Measurements from ENCODE around the gene S100A14. TPM values are rescaled to one million over a fixed set of nuclear protein-coding genes. Genes with fewer than 3 reads are reported as not detected.

Gene S100A14
- total RNA-seq, 2 donors from 2014 or later, result 543 to 565 TPM

DNA sequence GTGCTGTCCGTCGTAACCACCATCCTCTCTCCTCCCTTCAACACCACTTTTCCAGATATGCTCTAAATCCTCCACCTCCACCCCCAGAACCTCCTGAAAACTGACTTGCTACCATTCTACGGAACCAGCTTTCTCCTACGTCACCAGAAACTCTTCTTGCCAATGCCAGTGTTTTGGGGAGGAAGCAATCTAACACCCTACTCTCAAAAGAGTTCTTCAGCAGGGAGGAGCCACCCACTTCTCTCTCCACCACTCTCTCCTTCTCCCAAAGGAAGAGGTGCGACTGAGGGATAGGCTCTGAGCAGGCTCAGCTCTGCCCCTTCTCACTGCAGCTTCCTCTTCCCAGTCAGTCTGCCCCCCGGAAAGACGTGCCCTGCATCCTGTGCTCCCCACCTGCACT is 44.4 kb downstream of the S100A14 start:
- H3K27ac ChIP-seq, result peak overlapping the region; percentile 23

DNA sequence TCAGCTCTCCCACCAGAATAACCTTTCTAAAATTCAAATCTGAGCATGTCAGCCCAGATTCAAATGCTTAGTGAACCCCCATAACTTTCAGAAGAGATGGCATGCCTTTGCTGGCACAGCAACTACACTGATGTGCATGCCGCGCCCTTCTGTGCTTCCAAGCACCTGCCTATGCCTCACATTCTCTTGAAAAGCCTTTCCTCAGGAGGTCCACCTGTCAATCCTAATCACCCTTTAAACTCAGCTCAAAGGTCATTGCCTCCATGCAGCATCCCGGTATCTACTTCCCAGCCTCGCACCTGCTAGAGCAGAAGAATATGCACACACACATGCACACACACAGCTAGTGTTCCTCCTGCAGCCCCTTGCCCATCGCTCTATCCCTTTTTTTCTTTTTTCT is 45.3 kb downstream of the S100A14 start:
- Histone ChIP-seq H3K27ac (no peak overlapping the region), H3K9ac (ENCODE audit: low read depth in 2 of 2, low read length in 2 of 2) (no peak overlapping the region), H3K36me3 (no peaks in the 10 kb centered on the region), H3K27me3 (no peaks in the 10 kb centered on the region), H3K4me1 (peaks cover 22% of the 10 kb centered on the region), H3K4me3 (no peak overlapping the region), H3K9me3 (no peaks in the 10 kb centered on the region)
- TF ChIP-seq, protein P1, sequence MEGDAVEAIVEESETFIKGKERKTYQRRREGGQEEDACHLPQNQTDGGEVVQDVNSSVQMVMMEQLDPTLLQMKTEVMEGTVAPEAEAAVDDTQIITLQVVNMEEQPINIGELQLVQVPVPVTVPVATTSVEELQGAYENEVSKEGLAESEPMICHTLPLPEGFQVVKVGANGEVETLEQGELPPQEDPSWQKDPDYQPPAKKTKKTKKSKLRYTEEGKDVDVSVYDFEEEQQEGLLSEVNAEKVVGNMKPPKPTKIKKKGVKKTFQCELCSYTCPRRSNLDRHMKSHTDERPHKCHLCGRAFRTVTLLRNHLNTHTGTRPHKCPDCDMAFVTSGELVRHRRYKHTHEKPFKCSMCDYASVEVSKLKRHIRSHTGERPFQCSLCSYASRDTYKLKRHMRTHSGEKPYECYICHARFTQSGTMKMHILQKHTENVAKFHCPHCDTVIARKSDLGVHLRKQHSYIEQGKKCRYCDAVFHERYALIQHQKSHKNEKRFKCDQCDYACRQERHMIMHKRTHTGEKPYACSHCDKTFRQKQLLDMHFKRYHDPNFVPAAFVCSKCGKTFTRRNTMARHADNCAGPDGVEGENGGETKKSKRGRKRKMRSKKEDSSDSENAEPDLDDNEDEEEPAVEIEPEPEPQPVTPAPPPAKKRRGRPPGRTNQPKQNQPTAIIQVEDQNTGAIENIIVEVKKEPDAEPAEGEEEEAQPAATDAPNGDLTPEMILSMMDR (IDR thresholded peaks at IDR 0.05), result no peak
- no peak for DNase-seq
- intact Hi-C loops (cut with DNase I), result loop anchor here (5.0 to 10.0 kb wide), 3 partner anchors 51 to 184 kb away; no protein-coding TSS in a partner anchor

More for the DNA sequence above, 44.4 kb downstream of the S100A14 start:
- Histone ChIP-seq H3K9ac (ENCODE audit: low read depth in 2 of 2, low read length in 2 of 2) (no peak overlapping the region), H3K4me3 (no peak overlapping the region), H3K9me3 (no peaks in the 10 kb centered on the region), H3K4me1 (peaks cover 16% of the 10 kb centered on the region), H3K36me3 (no peaks in the 10 kb centered on the region), H3K27me3 (no peaks in the 10 kb centered on the region)
- no peak for DNase-seq
- intact Hi-C loops (cut with DNase I), result loop anchor here (5.0 to 10.0 kb wide), 3 partner anchors 51 to 183 kb away; no protein-coding TSS in a partner anchor
- TF ChIP-seq, protein P1 (IDR thresholded peaks at IDR 0.05), result no peak

DNA sequence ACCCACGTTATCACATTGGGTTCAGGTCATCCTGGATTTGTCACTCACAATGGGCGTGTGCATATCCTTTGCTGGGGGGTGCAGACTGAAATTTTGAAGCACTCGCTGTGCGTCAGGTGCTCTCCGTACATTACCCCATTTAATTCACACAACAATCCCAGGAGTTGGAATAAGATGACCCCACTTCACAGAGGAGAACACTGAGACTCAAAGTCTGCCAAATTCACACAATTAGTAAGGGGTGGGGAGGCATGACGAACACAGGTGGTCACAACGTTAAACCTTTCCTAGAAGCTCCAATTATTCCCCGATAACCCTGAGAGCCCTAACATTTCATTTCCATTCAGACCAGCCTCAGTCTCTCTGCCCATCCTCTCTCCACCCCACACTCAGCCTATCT is 46.7 kb downstream of the S100A14 start:
- intact Hi-C loops (cut with DNase I), result loop anchor here (2.0 to 10.0 kb wide), 2 partner anchors 59 to 215 kb away; partner anchors contain the start of gene S100A9
- Histone ChIP-seq H3K9me3 (no peaks in the 10 kb centered on the region), H3K4me3 (no peak overlapping the region), H3K9ac (ENCODE audit: low read depth in 2 of 2, low read length in 2 of 2) (no peak overlapping the region), H3K4me1 (peaks cover 29% of the 10 kb centered on the region), H3K36me3 (no peaks in the 10 kb centered on the region), H3K27ac (no peak overlapping the region), H3K27me3 (no peaks in the 10 kb centered on the region)
- DNase-seq, result no peak
- TF ChIP-seq, protein P1 (IDR thresholded peaks at IDR 0.05), result no peak

DNA sequence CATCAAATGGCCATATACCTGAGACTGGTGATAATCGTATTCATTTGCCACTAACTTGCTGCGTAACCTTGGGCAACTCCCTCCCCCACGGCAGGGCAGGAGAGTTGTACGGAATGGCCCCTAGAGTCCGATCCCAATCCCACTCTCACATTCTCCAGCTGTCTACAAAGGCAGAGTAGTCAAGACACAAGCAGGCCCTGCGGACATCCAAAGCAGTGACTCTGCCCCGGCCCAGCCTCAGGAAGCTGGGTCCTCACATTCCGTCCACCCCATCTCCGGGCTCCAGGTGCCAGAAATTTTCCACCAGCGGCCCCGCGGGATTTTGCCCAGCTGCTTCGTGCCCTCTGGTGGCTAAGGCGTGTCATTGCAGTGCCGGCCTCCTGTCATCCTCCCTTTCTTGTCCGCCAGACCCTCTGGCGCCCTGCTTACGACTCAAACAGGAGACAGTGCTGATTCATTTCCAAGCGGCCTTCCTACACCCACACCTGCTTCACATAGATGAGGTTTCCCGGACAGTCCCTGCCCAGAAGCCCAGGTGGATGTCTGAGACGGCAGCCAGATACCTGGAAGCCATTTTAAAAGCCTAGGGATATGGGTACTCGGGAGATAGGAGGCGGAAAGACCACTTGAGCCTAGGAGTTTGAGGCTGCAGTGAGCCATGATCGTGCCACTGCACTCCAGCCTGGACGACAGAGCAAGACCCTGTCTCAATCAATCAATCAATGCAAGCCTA is 47.6 kb downstream of the S100A14 start:
- H3K27me3 ChIP-seq, result no peaks in the 10 kb centered on the region
- H3K36me3 ChIP-seq, result no peaks in the 10 kb centered on the region
- peak; percentile 93 for DNase-seq
- H3K9me3 ChIP-seq, result no peaks in the 10 kb centered on the region
- H3K4me1 ChIP-seq, result peaks cover 29% of the 10 kb centered on the region
- H3K27ac ChIP-seq, result peak overlapping the region; percentile 97
- intact Hi-C loops (cut with DNase I), result loop anchor here (1.0 to 10.0 kb wide), 3 partner anchors 34 to 214 kb away; partner anchors contain the start of gene S100A9
- H3K4me3 ChIP-seq, result no peak overlapping the region
- H3K9ac ChIP-seq (ENCODE audit: low read depth in 2 of 2, low read length in 2 of 2), result peak overlapping the region; percentile 19 to 86
- TF ChIP-seq, protein P1 (IDR thresholded peaks at IDR 0.05), result peak; percentile 99

DNA sequence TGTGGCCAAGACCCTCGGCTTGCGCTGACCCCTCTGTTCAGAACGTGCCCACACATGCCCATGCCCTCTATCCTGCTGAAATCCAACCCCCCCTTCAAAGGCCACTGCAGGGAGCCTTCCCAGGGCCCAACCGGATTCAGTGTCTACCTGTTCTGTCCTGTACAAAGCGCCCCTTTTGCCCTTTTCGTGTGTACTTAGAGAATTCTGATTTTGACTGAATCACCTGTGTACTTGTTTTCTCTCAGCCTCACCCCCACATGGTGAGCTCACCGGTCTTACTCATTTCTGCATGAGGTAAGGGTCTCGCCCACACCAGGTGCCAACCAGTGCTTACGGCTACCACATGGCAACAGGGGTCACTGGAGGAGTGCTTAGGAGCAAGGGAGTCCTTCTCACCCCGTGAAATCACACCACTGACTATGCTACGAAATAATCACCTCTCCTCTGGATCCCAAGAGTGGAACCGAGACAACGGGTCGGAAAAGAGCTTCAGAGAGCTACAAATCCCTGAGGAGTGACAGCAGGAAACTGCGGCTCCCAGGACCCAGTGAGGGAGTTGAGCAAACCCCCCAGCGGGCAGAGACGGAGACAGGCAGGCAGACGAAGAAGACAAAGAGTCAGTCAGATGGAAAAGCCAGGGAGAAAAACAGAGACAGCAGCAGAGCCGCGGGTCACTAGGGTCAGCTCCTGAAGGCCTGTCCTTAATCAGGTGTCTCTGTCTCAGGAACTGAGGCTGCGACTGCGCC is 48.3 kb downstream of the S100A14 start:
- Histone ChIP-seq H3K4me1 (peaks cover 29% of the 10 kb centered on the region), H3K27ac (peak overlapping the region; percentile 97), H3K4me3 (no peak overlapping the region), H3K9ac (ENCODE audit: low read depth in 2 of 2, low read length in 2 of 2) (peak overlapping the region; percentile 19 to 86), H3K9me3 (no peaks in the 10 kb centered on the region), H3K27me3 (no peaks in the 10 kb centered on the region), H3K36me3 (no peaks in the 10 kb centered on the region)
- peak; percentile 39 for DNase-seq
- TF ChIP-seq, protein P1 (IDR thresholded peaks at IDR 0.05), result no peak
- intact Hi-C loops (cut with DNase I), result loop anchor here (1.0 to 10.0 kb wide), 3 partner anchors 33 to 213 kb away; partner anchors contain the start of gene S100A9

Measured in colonic mucosa (tissue), 4 donors.